DOHH2 (cell line): Measurements from ENCODE around the gene RBM44.

Experiments
- H3F3A ChIP-seq: fragments of 200-600 bp; sonication (generic), shearing (Covaris generic); 2 replicates; pipeline ENCODE4 v1.6.0; 2016; ENCODE audit warnings: antibody characterized with exemption, mild to moderate bottlenecking; ENCODE audit not compliant: control insufficient read depth, insufficient read depth
- H3K27ac ChIP-seq: fragments of 200-600 bp; sonication (generic); 2 replicates; pipeline ENCODE4 v1.5.1; 2014; ENCODE audit warnings: low read depth, mild to moderate bottlenecking, low read length, moderate library complexity
- H3K27me3 ChIP-seq: fragments of 200-600 bp; sonication (generic); 2 replicates; pipeline ENCODE4 v1.6.1; 2014; ENCODE audit warnings: mild to moderate bottlenecking, low read length, mixed read lengths; ENCODE audit not compliant: control insufficient read depth
- H3K36me3 ChIP-seq: fragments of 200-600 bp; sonication (generic); 2 replicates; pipeline ENCODE4 v1.6.1; 2014; ENCODE audit warnings: mild to moderate bottlenecking, low read length, moderate library complexity, mixed read lengths; ENCODE audit not compliant: control insufficient read depth
- H3K4me1 ChIP-seq: fragments of 200-600 bp; sonication (generic); 2 replicates; pipeline ENCODE4 v1.6.1; 2014; ENCODE audit warnings: mild to moderate bottlenecking, low read length, mixed read lengths; ENCODE audit not compliant: control insufficient read depth
- H3K4me2 ChIP-seq: fragments of 200-600 bp; sonication (generic); 2 replicates; pipeline ENCODE4 v1.6.0; 2014; ENCODE audit warnings: mild to moderate bottlenecking, low read length, moderate library complexity
- H3K4me3 ChIP-seq: fragments of 200-600 bp; sonication (generic); 2 replicates; pipeline ENCODE4 v1.5.1; 2014; ENCODE audit warnings: mild to moderate bottlenecking, low read length, mixed read lengths
- H3K79me2 ChIP-seq: fragments of 200-600 bp; sonication (generic); 2 replicates; pipeline ENCODE4 v1.6.1; 2014; ENCODE audit warnings: mild to moderate bottlenecking, low read length, mixed read lengths; ENCODE audit not compliant: control insufficient read depth
- H3K9me2 ChIP-seq: fragments of 200-600 bp; sonication (generic); replicated peaks from 2 replicates; pipeline ENCODE4 v1.6.1; 2014; ENCODE audit warnings: mild to moderate bottlenecking, low read length, mixed read lengths; ENCODE audit not compliant: control insufficient read depth
- H3K9me3 ChIP-seq: fragments of 200-600 bp; sonication (generic); 2 replicates; pipeline ENCODE4 v1.6.1; 2014; ENCODE audit warnings: antibody characterized with exemption, low read length, mixed read lengths; ENCODE audit not compliant: control insufficient read depth, insufficient read depth
- H4K20me1 ChIP-seq: fragments of 200-600 bp; sonication (generic); 2 replicates; pipeline ENCODE4 v1.6.0; 2014; ENCODE audit warnings: low read depth, mild to moderate bottlenecking, antibody characterized with exemption, low read length, moderate library complexity; ENCODE audit not compliant: control insufficient read depth, insufficient read depth
- EZH2phosphoT487 ChIP-seq: fragments of 200-600 bp; sonication (generic); IDR thresholded peaks from 2 replicates; pipeline ENCODE4 v1.6.1; 2017; ENCODE audit warnings: borderline replicate concordance, mild to moderate bottlenecking, antibody characterized with exemption, low read length, moderate library complexity, mixed read lengths
- TF ChIP-seq, protein P1 (sequence below): fragments of 200-600 bp; sonication (generic); IDR thresholded peaks from one replicate; pipeline ENCODE4 v1.5.1; 2014; ENCODE audit warnings: antibody characterized with exemption, mild to moderate bottlenecking, low read depth, low read length; ENCODE audit not compliant: poor library complexity, severe bottlenecking

Gene RBM44

DNA sequence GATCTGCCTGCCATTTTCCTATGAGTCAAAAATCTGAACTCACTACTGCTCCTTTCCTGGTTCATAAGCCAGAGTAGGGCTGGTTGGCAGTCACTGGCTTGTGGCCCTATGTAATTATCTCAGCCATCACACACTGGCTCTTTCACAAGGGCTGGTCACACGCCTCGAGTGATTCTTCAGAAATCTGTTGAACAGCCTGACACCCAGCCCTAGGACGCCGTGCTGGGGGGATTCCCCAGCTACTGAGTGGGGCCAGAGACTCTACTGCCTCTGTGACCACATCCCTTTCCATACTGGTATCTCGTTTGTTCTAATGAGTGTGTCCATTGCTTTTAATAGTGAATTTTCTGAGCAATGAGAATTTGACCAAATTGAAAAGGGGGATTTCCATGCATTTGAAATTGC is 45.8 kb upstream of the RBM44 start:
- H4K20me1 ChIP-seq, result no peaks in the 10 kb centered on the region
- H3K79me2 ChIP-seq, result peaks cover 2% of the 10 kb centered on the region; the same call in 1 of the 2 replicates
- H3K27ac ChIP-seq, result no peak overlapping the region
- no peaks in the 10 kb centered on the region for H3K4me1 ChIP-seq
- no peaks in the 10 kb centered on the region for H3F3A ChIP-seq
- H3K9me2 ChIP-seq, result no peaks in the 10 kb centered on the region
- no peaks in the 10 kb centered on the region for H3K9me3 ChIP-seq
- TF ChIP-seq, protein P1, sequence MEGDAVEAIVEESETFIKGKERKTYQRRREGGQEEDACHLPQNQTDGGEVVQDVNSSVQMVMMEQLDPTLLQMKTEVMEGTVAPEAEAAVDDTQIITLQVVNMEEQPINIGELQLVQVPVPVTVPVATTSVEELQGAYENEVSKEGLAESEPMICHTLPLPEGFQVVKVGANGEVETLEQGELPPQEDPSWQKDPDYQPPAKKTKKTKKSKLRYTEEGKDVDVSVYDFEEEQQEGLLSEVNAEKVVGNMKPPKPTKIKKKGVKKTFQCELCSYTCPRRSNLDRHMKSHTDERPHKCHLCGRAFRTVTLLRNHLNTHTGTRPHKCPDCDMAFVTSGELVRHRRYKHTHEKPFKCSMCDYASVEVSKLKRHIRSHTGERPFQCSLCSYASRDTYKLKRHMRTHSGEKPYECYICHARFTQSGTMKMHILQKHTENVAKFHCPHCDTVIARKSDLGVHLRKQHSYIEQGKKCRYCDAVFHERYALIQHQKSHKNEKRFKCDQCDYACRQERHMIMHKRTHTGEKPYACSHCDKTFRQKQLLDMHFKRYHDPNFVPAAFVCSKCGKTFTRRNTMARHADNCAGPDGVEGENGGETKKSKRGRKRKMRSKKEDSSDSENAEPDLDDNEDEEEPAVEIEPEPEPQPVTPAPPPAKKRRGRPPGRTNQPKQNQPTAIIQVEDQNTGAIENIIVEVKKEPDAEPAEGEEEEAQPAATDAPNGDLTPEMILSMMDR, result no peak
- no peak for TF ChIP-seq EZH2phosphoT487
- H3K4me2 ChIP-seq, result no peak overlapping the region
- H3K36me3 ChIP-seq, result peaks cover 82% of the 10 kb centered on the region
- no peak overlapping the region for H3K4me3 ChIP-seq
- no peaks in the 10 kb centered on the region for H3K27me3 ChIP-seq

- Histone ChIP-seq H4K20me1 (no peaks in the 10 kb centered on the region), H3K36me3 (peaks cover 81% of the 10 kb centered on the region), H3K27ac (no peak overlapping the region)
Measured at GRCh38 chr2:237754182-237754581, 44.4 kb upstream of the RBM44 start.

DNA sequence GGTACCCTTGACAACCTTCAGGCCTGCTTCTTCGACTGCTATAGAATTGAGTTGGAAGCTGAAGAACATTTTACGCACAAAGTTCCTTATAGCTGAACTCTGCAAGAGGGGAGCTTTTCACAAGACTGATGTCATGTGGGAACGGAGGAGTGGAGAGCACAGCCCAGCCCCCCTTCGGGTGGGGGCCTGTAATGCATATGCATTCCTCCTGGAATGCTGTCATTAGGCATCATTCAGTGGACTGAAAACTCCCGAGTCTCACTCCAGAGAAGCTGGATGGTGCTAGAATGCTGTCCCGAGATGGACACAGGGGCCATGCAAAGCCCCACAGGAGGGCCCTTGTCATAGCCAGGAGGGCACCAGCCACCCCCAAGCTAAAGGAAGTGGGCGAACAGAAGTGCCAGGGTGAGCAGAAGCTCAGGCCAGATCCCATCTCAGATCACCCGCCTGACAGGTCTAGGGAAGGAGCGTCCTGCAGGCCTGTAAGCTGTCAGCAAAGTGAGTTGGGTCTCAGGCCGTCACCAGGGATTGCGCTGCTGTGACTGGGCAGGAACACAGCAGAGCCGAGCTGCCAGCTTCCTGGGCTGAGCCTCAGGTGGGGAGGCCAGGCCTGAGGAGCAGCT is 43.8 kb upstream of the RBM44 start:
- H3K4me1 ChIP-seq, result no peaks in the 10 kb centered on the region
- H3K9me3 ChIP-seq, result no peaks in the 10 kb centered on the region
- no peaks in the 10 kb centered on the region for H3K9me2 ChIP-seq
- H3K4me2 ChIP-seq, result no peak overlapping the region
- TF ChIP-seq EZH2phosphoT487, result no peak
- TF ChIP-seq, protein P1, result no peak
- H3K27ac ChIP-seq, result no peak overlapping the region
- no peaks in the 10 kb centered on the region for H4K20me1 ChIP-seq
- no peaks in the 10 kb centered on the region for H3K27me3 ChIP-seq
- peaks cover 81% of the 10 kb centered on the region for H3K36me3 ChIP-seq
- no peaks in the 10 kb centered on the region for H3F3A ChIP-seq
- no peak overlapping the region for H3K4me3 ChIP-seq
- no peaks in the 10 kb centered on the region for H3K79me2 ChIP-seq

More at GRCh38 chr2:237754182-237754581, 44.4 kb upstream of the RBM44 start:
- Histone ChIP-seq H3K4me1 (no peaks in the 10 kb centered on the region), H3K4me3 (no peak overlapping the region), H3K4me2 (no peak overlapping the region), H3F3A (no peaks in the 10 kb centered on the region), H3K79me2 (no peaks in the 10 kb centered on the region), H3K9me3 (no peaks in the 10 kb centered on the region), H3K27me3 (no peaks in the 10 kb centered on the region), H3K9me2 (no peaks in the 10 kb centered on the region)
- TF ChIP-seq, protein P1, result no peak
- no peak for TF ChIP-seq EZH2phosphoT487
